Tibial artery (tissue), 4 donors: ENCODE results near the gene PLCG2.

Experiments
- DNase-seq, 2 donors: peaks; one replicate each; pipeline ENCODE4 v3.0.0-alpha.2; 2019
- H3K27ac ChIP-seq, 2 donors: fragments of 200-600 bp; sonication (generic) in 1 of 2; 1 replicate in 1 of 2; 2 replicates in 1 of 2; pipeline ENCODE4 v1.5.1; 2018 to 2019; ENCODE audit warnings: mild to moderate bottlenecking in 1 of 2
- H3K27me3 ChIP-seq, 2 donors: fragments of 200-600 bp; sonication (generic) in 1 of 2; one replicate each; pipeline versions ENCODE4 v1.5.1 to v1.6.0; 2016 to 2019
- H3K36me3 ChIP-seq, 3 donors: fragments of 200-600 bp; sonication (generic) in 2 of 3; one replicate each; pipeline ENCODE4 v1.5.1; 2016 to 2019; ENCODE audit warnings: mild to moderate bottlenecking in 2 of 3
- H3K4me1 ChIP-seq, 4 donors: fragments of 200-600 bp; sonication (generic) in 2 of 4; 1 replicate in 3 of 4; 2 replicates in 1 of 4; pipeline ENCODE4 v1.5.1; 2016 to 2019
- H3K4me3 ChIP-seq, 2 donors: fragments of 200-600 bp; sonication (generic) in 1 of 2; 1 replicate in 1 of 2; 2 replicates in 1 of 2; pipeline ENCODE4 v1.5.1; 2018 to 2019; ENCODE audit warnings: mild to moderate bottlenecking in 2 of 2
- H3K9me3 ChIP-seq, 3 donors: fragments of 200-600 bp; sonication (generic) in 1 of 3; one replicate each; pipeline ENCODE4 v1.5.1; 2016 to 2019
- CTCF ChIP-seq, 2 experiments: fragments of 200-600 bp in 1 of 2; fragments of 450-650 bp in 1 of 2; IDR thresholded peaks; one replicate each; pipeline ENCODE4 v1.5.1; 2017 to 2019; ENCODE audit warnings: antibody characterized with exemption in 2 of 2, mild to moderate bottlenecking in 1 of 2, moderate library complexity in 1 of 2
- intact Hi-C: fragments of 100-400 bp; cut with DNase I; formaldehyde crosslinking; loops from one replicate; pipeline ENCODE4 v1.15.0; 2023; ENCODE audit warnings: low total_unique reads

Gene PLCG2

DNA sequence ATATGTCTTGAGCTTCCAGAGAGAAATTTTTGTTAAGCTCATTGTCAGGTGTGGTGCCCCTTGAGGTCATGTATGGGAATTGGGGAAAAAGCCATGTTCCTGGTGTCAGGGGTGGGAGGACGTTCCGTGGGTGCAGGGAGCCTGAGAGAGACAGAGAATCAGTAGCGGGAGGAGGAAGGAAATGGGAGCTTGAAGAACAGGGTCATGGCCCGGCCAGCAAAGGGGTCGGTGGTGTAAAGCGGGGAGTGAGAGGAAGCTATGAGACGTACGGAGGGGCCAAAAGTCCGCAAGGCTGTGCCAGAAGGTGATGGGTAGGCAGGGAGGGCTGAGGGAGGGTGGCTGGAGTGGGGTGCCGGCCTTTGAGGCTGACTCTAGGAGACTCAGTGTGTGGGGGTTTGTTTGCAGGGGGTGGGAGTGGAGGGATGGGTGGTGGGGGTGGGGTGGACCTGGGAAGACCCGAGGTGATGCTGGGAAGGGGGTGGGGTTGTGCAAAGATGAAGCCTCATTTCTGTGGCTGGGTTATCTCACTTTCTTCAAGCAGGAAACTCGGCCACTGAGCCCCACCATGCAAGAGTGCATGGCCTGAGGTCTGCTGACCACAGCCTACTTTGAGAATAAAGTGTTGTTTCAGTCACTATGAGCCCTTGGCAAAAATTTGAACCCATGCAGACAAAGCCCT is 63.6 kb downstream of the PLCG2 start:
- no peaks in the 10 kb centered on the region for H3K9me3 ChIP-seq
- no peak overlapping the region for H3K27ac ChIP-seq
- peaks cover 0 to 7% of the 10 kb centered on the region in 2 donors for H3K27me3 ChIP-seq
- intact Hi-C loops, result no loop called here
- no peak for DNase-seq
- no peaks in the 10 kb centered on the region for H3K4me1 ChIP-seq
- no peak for TF ChIP-seq CTCF (IDR thresholded peaks at IDR 0.05)
- no peaks in the 10 kb centered on the region for H3K36me3 ChIP-seq
- H3K4me3 ChIP-seq, result no peak overlapping the region

DNA sequence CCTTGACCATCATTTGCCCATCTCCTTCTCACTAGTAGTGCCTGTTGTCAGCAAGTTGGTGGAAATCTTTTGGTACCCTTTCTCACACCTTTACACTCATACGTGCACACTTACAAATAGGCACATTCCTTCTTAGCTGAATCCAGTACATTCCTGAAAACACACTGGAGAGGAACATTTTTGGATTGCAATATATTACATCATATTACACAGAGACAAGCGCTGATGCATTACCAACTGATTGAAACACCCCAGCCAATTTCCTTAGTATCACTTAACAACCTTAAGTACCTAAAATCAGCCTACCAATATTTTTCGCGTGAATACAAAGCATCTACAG is 64.1 kb downstream of the PLCG2 start:
- DNase-seq, result no peak
- Histone ChIP-seq H3K27me3 (peaks cover 0 to 7% of the 10 kb centered on the region in 2 donors), H3K36me3 (no peaks in the 10 kb centered on the region), H3K4me1 (no peaks in the 10 kb centered on the region), H3K9me3 (no peaks in the 10 kb centered on the region), H3K4me3 (no peak overlapping the region), H3K27ac (no peak overlapping the region)
- intact Hi-C loops, result no loop called here
- TF ChIP-seq CTCF (IDR thresholded peaks at IDR 0.05), result no peak

DNA sequence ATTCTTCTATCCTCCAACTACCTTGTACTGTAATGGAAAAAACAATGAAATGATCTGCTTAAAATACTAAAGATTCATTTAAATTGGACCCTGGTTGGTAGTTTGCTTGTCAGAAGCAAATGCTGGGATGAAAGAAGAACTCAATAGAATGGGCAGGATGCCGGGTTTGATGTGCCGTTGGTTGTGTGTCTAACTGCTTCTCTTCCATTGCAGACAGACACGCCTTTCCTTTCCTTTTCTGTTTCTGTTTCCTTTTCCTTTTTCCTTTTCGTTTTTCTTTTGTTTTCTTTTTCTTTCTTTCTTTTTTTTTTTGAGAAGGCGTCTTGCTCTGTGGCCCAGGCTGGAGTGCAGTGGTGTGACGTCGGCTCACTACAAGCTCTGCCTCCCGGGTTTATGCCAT is 64.6 kb downstream of the PLCG2 start:
- DNase-seq, result no peak
- Histone ChIP-seq H3K27ac (no peak overlapping the region), H3K27me3 (peaks cover 0 to 7% of the 10 kb centered on the region in 2 donors), H3K4me3 (no peak overlapping the region), H3K36me3 (no peaks in the 10 kb centered on the region), H3K4me1 (no peaks in the 10 kb centered on the region), H3K9me3 (no peaks in the 10 kb centered on the region)
- intact Hi-C loops, result no loop called here
- TF ChIP-seq CTCF (IDR thresholded peaks at IDR 0.05), result no peak

DNA sequence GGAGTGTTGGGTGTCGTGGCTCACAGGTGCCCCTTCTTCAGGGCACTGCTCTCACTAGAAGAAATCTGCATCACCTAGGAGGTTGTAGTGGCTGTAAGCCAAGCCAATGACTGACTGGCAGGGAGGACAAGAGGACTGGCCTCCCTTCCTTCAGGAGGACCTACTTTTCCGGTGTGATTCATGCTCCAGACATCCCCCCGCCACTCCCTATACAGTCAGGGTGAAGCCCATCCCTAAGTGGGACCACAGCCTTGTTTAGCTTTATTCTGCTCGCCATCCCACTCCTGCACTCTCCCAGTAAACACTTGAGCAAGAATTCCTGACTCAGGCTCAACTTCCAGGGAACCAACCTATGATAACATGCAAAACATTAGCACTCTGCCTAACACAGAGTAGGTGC is 67.0 kb downstream of the PLCG2 start:
- intact Hi-C loops, result no loop called here
- Histone ChIP-seq H3K4me3 (no peak overlapping the region), H3K4me1 (no peaks in the 10 kb centered on the region), H3K36me3 (no peaks in the 10 kb centered on the region), H3K9me3 (no peaks in the 10 kb centered on the region), H3K27ac (no peak overlapping the region), H3K27me3 (peaks cover 0 to 8% of the 10 kb centered on the region in 2 donors)
- no peak for DNase-seq
- no peak for TF ChIP-seq CTCF (IDR thresholded peaks at IDR 0.05)

DNA sequence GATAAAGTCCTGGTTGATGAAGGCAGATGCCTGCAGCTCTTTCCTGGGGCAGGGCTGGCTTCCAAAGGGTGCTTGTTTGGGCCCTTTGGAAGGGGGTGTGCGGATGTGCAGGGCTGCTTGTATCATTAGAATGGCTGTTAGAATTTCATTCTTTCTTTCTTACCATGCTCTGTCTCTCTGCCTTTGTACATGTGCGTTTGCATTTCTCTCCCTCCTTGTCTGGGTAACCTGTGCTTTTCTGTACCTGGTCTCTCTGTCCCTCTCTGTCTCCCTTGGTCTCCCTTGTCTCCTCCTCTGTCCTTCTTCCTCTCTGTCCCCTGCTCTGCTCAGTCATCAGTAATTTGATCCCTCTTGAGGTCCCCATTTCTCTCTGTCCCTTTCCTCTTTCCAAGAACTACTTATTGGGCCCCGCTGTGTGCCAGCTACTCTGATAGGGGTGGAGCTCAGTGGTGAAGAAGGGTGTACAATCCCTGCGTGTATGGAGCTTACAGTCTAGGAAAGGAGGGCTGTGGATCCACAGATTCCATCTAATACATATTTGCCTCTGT is 69.3 kb downstream of the PLCG2 start:
- Histone ChIP-seq H3K27ac (no peak overlapping the region), H3K4me3 (no peak overlapping the region), H3K27me3 (peaks cover 0 to 10% of the 10 kb centered on the region in 2 donors), H3K36me3 (no peaks in the 10 kb centered on the region), H3K9me3 (no peaks in the 10 kb centered on the region), H3K4me1 (no peaks in the 10 kb centered on the region)
- intact Hi-C loops, result no loop called here
- no peak for DNase-seq
- no peak for TF ChIP-seq CTCF (IDR thresholded peaks at IDR 0.05)
